ENCODE results near the gene LRMDA. TPM values are rescaled to one million over a fixed set of nuclear protein-coding genes. Genes with fewer than 3 reads are reported as not detected.

Gene LRMDA
- total and polyA plus RNA-seq, 7 donors = 2.8 to 22.2 (median 9.0) TPM

- Histone ChIP-seq H3K36me3 (no peaks in the 10 kb centered on the region), H3K27me3 (no peaks in the 10 kb centered on the region), H3K4me1 (peaks cover 0 to 36% (median 24%) of the 10 kb centered on the region in 4 donors), H3K4me3 (no peak overlapping the region), H3K9me3 (no peaks in the 10 kb centered on the region), H3K27ac (peak overlapping the region; percentile 40 to 75 (median 72))
- intact Hi-C loops (cut with DNase I) = loop anchor here (5.0 to 10.0 kb wide), 3 partner anchors 176 to 352 kb away; partner anchors contain the start of gene ZNF503
- TF ChIP-seq POLR2A (IDR thresholded peaks at IDR 0.05) = no peak
- peak; percentile 52 to 81 (median 64) for TF ChIP-seq POLR2AphosphoS5 (IDR thresholded peaks at IDR 0.05)
- TF ChIP-seq EP300 (IDR thresholded peaks at IDR 0.05) = peak in 1 of 4 donors; percentile 1
- TF ChIP-seq CTCF (IDR thresholded peaks at IDR 0.05) = no peak
- 82 to 94% methylated on average over 11 of the region's 11 CpGs for WGBS, 2 donors
- DNase-seq = peak; percentile 84
These were observed 251.5 kb downstream of the LRMDA start for GRCh38 chr10:75682649-75683557.

- no peaks in the 10 kb centered on the region for H3K9me3 ChIP-seq
- no peaks in the 10 kb centered on the region for H3K36me3 ChIP-seq
- no peaks in the 10 kb centered on the region for H3K27me3 ChIP-seq
- WGBS, 2 donors = 68 to 75% methylated on average over 1 of the region's 1 CpG
- H3K4me1 ChIP-seq = peaks cover 0 to 36% (median 23%) of the 10 kb centered on the region in 4 donors
- H3K4me3 ChIP-seq = no peak overlapping the region
- H3K27ac ChIP-seq = no peak overlapping the region
- no peak for DNase-seq
- intact Hi-C loops (cut with DNase I) = loop anchor here (10.0 kb wide), 1 partner anchor 350 kb away; no protein-coding TSS in a partner anchor
- TF ChIP-seq POLR2AphosphoS5 (IDR thresholded peaks at IDR 0.05) (no peak), POLR2A (IDR thresholded peaks at IDR 0.05) (no peak), CTCF (IDR thresholded peaks at IDR 0.05) (no peak), EP300 (IDR thresholded peaks at IDR 0.05) (no peak)
These were observed 253.8 kb downstream of the LRMDA start for GRCh38 chr10:75685187-75685586.

- TF ChIP-seq POLR2A (IDR thresholded peaks at IDR 0.05) (no peak), POLR2AphosphoS5 (IDR thresholded peaks at IDR 0.05) (no peak), EP300 (IDR thresholded peaks at IDR 0.05) (no peak), CTCF (IDR thresholded peaks at IDR 0.05) (no peak)
These were observed 257.3 kb downstream of the LRMDA start for GRCh38 chr10:75688506-75689300.

GRCh38 chr10:75693489-75693888 is 262.1 kb downstream of the LRMDA start:
- Histone ChIP-seq H3K9me3 (no peaks in the 10 kb centered on the region), H3K4me1 (no peaks in the 10 kb centered on the region), H3K27ac (no peak overlapping the region), H3K27me3 (no peaks in the 10 kb centered on the region), H3K36me3 (no peaks in the 10 kb centered on the region), H3K4me3 (no peak overlapping the region)
- DNase-seq = no peak
- TF ChIP-seq POLR2A (IDR thresholded peaks at IDR 0.05) = no peak
- TF ChIP-seq EP300 (IDR thresholded peaks at IDR 0.05) = no peak
- TF ChIP-seq POLR2AphosphoS5 (IDR thresholded peaks at IDR 0.05) = no peak
- TF ChIP-seq CTCF (IDR thresholded peaks at IDR 0.05) = no peak
- intact Hi-C loops (cut with DNase I) = no loop called here
- WGBS, 2 donors = 96% methylated on average over 6 of the region's 6 CpGs

More at GRCh38 chr10:75688506-75689300, 257.3 kb downstream of the LRMDA start:
- DNase-seq = no peak
- 23 to 58% methylated on average over 5 of the region's 5 CpGs for WGBS, 2 donors
- Histone ChIP-seq H3K36me3 (no peaks in the 10 kb centered on the region), H3K27me3 (no peaks in the 10 kb centered on the region), H3K27ac (no peak overlapping the region), H3K4me1 (peaks cover 0 to 12% (median 9%) of the 10 kb centered on the region in 4 donors), H3K4me3 (no peak overlapping the region), H3K9me3 (no peaks in the 10 kb centered on the region)
- intact Hi-C loops (cut with DNase I) = loop anchor here (10.0 kb wide), 1 partner anchor 346 kb away; no protein-coding TSS in a partner anchor

Measured in sigmoid colon (tissue), 7 donors.